Stomach smooth muscle (tissue), 2 donors: ENCODE measurements around the gene TIPRL.
"Not testable (repeated sequence)": the region's sequence is repeated elsewhere in the genome, so short reads cannot be mapped to it uniquely, and the experiment has no call there.

Experiments
- H3K27ac ChIP-seq: one replicate; pipeline ENCODE4 v1.7.0; 2013; ENCODE audit warnings: mild to moderate bottlenecking, low read length, inconsistent platforms
- H3K27me3 ChIP-seq, 2 donors: one replicate each; pipeline ENCODE4 v1.7.0; 2013; ENCODE audit warnings: low read length in 2 of 2; ENCODE audit not compliant: insufficient read depth in 2 of 2, control insufficient read depth in 1 of 2
- H3K36me3 ChIP-seq, 2 donors: one replicate each; pipeline ENCODE4 v1.7.0; 2013; ENCODE audit warnings: low read length in 2 of 2; ENCODE audit not compliant: control insufficient read depth in 2 of 2, insufficient read depth in 2 of 2
- H3K4me1 ChIP-seq: one replicate; pipeline ENCODE4 v1.7.0; 2013; ENCODE audit warnings: low read length; ENCODE audit not compliant: control insufficient read depth, insufficient read depth
- H3K4me3 ChIP-seq, 2 donors: one replicate each; pipeline ENCODE4 v1.7.0; 2013; ENCODE audit warnings: low read length in 2 of 2
- H3K9ac ChIP-seq, 2 donors: one replicate each; pipeline ENCODE4 v1.7.0; 2013; ENCODE audit warnings: low read length in 2 of 2, mild to moderate bottlenecking in 1 of 2
- H3K9me3 ChIP-seq, 2 donors: one replicate each; pipeline ENCODE4 v1.7.0; 2013; ENCODE audit warnings: low read length in 2 of 2; ENCODE audit not compliant: control insufficient read depth in 2 of 2
- donor health status: healthy.
- donor health status: Pancreatic carcinoma.

Gene TIPRL

DNA sequence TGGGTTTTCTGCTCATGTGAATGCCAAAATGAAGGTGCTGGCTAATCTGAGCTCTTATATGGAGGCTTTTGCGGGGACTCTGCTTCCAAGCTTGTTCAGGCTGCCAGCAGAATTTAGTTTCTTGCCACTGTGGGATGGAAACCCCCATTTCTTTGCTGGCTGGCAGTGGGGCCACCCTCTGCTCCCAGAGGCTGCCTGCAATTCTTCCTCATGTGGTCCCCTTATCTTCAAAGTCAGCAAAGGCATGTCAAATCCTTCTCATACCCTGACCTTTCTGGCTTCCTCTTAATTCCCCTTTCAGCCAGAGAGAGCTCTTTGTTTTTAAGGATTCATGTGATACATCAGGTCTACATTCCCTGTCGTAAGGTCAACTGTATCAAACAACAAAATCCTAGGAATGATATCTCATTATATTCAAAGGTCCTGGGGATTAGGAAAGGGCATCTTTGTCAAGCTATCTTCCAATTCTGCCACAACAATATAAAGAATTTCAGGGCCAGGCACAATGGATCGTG lies 36.8 kb upstream of the TIPRL start:
- Histone ChIP-seq H3K4me3 (no peak overlapping the region), H3K27me3 (no peaks in the 10 kb centered on the region), H3K4me1 (peaks cover 2% of the 10 kb centered on the region), H3K9me3 (no peaks in the 10 kb centered on the region), H3K27ac (no peak overlapping the region), H3K9ac (no peak overlapping the region), H3K36me3 (no peaks in the 10 kb centered on the region)

DNA sequence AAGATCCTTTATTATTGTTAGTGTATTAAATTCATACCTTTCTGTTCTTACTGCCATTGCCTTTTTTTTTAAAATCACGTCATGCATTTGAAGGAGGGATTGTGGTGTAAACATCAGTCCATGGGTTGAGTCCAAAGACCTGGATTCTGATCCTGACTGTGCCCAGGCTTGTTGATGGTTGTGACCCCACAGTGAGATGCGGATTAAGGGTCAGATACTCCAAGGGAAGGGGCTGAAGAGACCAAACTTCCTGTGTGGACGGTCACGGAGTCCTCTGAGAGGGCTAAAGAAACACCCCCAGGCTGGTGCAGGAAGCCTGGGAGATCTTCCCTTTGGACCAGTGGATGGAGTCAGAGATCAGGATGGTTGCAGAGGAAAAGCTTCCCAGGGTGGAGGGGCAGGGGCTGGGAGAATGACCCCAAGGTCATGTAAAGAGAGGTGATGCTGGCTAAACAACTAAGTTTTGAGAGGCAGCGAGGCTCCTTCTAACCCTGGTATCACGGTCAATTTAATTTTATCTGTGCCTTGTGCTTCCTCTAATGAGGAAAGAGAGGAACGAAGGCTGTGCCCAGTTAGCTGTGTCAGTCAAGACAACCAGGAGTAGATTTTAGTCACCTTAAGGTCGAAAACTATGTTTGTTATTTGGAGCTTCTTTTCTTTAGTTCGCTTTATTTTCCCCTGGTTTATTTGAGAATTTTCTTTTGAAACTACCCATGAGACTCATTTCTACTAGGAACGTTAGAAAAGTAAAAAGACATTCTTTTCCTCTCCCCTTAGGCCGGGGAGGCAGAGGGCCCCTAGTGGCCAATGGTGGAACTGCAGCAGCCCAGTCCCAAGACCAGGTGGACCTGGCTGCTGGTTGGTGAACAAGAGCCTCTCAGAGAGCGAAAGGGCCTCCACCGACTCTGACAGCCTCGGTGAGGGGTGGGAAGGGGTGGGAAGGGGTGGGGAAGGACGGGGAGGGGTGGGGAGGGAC lies 33.3 kb upstream of the TIPRL start:
- Histone ChIP-seq H3K4me3 (no peak overlapping the region), H3K27ac (no peak overlapping the region), H3K9me3 (no peaks in the 10 kb centered on the region), H3K4me1 (peaks cover 2% of the 10 kb centered on the region), H3K36me3 (no peaks in the 10 kb centered on the region), H3K27me3 (no peaks in the 10 kb centered on the region), H3K9ac (peak overlapping the region in 1 of 2 donors; percentile 14)

DNA sequence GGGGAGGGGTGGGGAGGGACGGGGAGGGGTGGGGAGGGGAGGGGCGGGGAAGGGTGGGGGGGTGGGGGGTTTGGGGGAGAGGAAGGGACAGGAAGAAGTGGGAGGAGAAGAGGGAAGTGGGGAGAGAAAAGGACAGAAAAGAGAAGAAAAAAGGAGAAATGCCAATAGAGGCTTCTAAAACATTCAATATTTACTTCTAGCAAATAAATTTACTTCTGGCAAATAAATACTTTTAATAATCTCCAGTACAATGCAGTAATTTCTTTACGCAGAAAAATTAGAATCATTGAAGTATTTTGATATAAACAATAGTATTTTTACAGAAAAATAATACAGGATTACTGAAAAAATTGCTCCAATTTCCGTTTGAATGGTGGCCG lies 32.6 kb upstream of the TIPRL start:
- Histone ChIP-seq H3K4me3 (no peak overlapping the region), H3K4me1 (peaks cover 2% of the 10 kb centered on the region), H3K27ac (no peak overlapping the region), H3K36me3 (no peaks in the 10 kb centered on the region), H3K9ac (no peak overlapping the region), H3K9me3 (no peaks in the 10 kb centered on the region), H3K27me3 (no peaks in the 10 kb centered on the region)

DNA sequence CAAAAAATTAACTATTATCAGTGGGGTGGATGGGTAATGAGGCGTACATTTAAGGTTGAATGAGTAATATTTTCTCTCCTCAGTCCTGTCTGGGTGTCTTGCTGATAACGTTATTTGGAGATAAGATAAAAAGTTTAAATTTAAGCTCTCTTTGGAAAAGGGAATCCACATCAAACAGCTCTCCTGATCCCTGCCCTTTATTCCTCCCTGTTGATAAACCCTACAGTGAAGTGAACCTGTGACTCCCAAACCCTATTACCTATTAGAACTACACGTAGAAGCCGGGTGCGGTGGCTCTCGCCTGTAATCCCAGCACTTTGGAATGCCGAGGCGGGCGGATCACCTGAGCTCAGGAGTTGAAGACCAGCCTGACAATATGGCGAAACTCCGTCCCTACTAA lies 32.1 kb upstream of the TIPRL start:
- H3K27me3 ChIP-seq = no peaks in the 10 kb centered on the region
- H3K4me1 ChIP-seq = peaks cover 2% of the 10 kb centered on the region
- no peaks in the 10 kb centered on the region for H3K36me3 ChIP-seq
- no peak overlapping the region for H3K9ac ChIP-seq
- H3K27ac ChIP-seq = no peak overlapping the region
- no peaks in the 10 kb centered on the region for H3K9me3 ChIP-seq
- no peak overlapping the region for H3K4me3 ChIP-seq

DNA sequence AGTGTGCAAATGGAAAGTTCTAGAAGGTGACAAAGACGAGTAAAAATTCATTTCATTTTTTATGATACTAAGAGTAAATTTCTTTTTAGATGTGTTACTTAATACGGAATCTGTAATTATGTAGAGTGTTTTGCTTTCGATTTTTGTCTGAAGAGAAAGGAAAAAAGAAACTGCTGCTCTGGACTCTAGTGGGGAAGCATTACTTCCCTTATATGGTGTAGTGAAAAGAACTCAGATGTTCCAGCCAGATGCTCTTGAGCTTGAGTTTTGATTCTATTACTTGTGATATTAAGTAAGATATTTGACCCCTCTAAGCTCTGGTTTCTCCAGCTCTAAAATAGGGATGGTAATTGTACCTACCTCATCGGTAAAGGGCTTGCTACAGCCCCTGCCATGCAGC lies 29.8 kb upstream of the TIPRL start:
- peak overlapping the region in 1 of 2 donors; percentile 30 for H3K9ac ChIP-seq
- no peaks in the 10 kb centered on the region for H3K27me3 ChIP-seq
- peaks cover 2% of the 10 kb centered on the region for H3K4me1 ChIP-seq
- H3K4me3 ChIP-seq = peak overlapping the region in 1 of 2 donors; percentile 3
- H3K27ac ChIP-seq = peak overlapping the region; percentile 2
- no peaks in the 10 kb centered on the region for H3K36me3 ChIP-seq
- no peaks in the 10 kb centered on the region for H3K9me3 ChIP-seq

DNA sequence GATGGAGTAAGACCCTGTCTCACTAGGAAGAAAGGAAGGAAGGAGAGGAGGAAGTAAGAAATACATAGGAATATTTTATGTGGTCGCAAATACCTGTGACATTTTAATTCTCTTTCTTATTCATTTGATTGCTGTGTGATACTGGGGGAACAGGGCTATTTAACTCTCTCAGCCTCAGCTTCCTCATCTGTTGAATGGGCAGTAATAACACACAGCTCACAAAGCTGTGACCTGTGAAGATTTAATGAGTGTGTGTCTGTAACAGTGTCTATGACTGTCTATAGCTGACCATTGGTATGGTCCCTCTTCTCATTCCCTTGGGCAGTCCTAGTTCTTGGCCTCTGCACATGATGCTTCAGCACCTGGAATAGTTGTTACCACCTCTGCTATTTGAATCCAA lies 28.5 kb upstream of the TIPRL start:
- Histone ChIP-seq H3K4me1 (peaks cover 1% of the 10 kb centered on the region), H3K27ac (no peak overlapping the region), H3K4me3 (no peak overlapping the region), H3K9ac (no peak overlapping the region), H3K36me3 (no peaks in the 10 kb centered on the region), H3K9me3 (no peaks in the 10 kb centered on the region), H3K27me3 (no peaks in the 10 kb centered on the region)

DNA sequence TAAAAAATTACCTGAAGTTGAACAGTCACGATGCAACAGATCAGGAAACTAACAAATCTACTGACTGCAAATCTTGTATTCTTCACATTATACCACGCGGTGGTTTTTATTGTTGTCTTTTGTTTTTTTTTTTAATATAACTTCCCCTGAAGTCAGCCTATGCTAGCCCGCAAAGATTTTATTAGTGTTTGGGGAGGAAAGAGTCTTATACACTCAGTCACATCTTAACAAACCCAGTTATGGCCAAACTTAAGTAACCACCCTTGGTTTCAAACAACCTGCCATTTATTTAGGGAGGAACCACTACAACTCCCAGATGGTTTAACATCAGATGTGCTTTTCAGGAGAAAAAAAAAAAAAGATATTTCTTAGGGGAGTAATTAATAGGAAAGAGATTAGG lies 26.8 kb upstream of the TIPRL start:
- Histone ChIP-seq H3K9me3 (no peaks in the 10 kb centered on the region), H3K4me3 (no peak overlapping the region), H3K9ac (no peak overlapping the region), H3K27me3 (no peaks in the 10 kb centered on the region), H3K36me3 (no peaks in the 10 kb centered on the region), H3K4me1 (no peaks in the 10 kb centered on the region), H3K27ac (no peak overlapping the region)

DNA sequence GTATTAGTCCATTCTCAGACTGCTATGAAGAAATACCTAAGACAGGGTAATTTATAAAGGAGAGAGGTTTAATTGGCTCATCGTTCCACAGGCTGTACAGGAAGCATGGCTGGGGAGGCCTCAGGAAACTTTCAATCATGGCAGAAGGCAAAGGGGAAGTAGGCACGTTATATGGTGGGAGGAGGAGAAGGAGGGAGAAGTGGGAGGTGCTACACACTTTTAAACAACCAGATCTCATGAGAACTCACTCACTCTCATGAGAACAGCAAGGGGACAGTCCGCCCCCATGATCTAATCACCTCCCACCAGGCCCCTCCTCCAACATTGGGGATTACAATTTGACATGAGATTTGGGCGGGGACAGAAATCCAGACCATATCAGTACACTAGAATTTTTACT lies 24.1 kb upstream of the TIPRL start:
- not testable (repeated sequence) for H3K9me3 ChIP-seq, H3K4me1 ChIP-seq, H3K9ac ChIP-seq, H3K27ac ChIP-seq, H3K27me3 ChIP-seq, H3K4me3 ChIP-seq, H3K36me3 ChIP-seq

DNA sequence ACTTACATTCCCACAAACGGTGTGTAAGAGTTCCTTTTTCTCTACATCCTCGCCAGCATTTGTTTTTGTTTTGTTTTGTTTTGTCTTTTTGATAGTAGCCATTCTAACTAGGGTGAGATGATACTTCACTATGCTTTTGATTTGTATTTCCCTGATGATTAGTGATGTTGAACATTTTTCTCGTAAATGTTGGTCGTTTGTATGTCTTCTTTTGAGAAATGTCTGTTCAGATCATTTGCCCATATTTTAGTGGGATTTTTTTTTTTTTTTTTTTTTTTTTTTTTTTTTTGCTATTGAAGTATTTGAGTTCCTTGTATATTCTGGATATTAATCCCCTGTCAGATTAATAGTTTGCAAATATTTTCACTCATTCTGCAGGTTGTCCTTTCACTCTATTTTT lies 22.9 kb upstream of the TIPRL start:
- no peak overlapping the region for H3K27ac ChIP-seq
- H3K9me3 ChIP-seq = peaks cover 0 to 3% of the 10 kb centered on the region in 2 donors
- H3K9ac ChIP-seq = no peak overlapping the region
- no peaks in the 10 kb centered on the region for H3K27me3 ChIP-seq
- no peaks in the 10 kb centered on the region for H3K4me1 ChIP-seq
- H3K36me3 ChIP-seq = no peaks in the 10 kb centered on the region
- H3K4me3 ChIP-seq = no peak overlapping the region

DNA sequence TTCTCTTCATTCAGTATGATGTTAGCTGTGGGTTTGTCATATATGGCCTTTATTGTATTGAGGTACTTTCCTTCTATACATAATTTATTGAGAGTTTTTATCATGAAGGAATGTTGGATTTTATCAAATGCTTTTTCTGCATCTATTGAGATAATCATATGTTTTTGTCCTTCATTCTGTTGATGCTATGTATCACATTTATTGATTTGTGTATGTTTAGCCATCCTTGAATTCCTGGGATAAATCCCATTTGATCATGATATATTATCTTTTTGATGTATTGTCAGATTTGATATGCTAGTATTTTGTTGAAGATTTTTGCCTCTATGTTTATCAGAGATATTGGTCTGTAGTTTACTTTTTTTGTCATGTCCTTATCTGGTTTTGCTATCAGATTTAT lies 21.1 kb upstream of the TIPRL start:
- no peaks in the 10 kb centered on the region for H3K27me3 ChIP-seq
- no peak overlapping the region for H3K27ac ChIP-seq
- H3K4me1 ChIP-seq = no peaks in the 10 kb centered on the region
- no peaks in the 10 kb centered on the region for H3K36me3 ChIP-seq
- no peak overlapping the region for H3K4me3 ChIP-seq
- H3K9ac ChIP-seq = no peak overlapping the region
- peaks cover 0 to 3% of the 10 kb centered on the region in 2 donors for H3K9me3 ChIP-seq

DNA sequence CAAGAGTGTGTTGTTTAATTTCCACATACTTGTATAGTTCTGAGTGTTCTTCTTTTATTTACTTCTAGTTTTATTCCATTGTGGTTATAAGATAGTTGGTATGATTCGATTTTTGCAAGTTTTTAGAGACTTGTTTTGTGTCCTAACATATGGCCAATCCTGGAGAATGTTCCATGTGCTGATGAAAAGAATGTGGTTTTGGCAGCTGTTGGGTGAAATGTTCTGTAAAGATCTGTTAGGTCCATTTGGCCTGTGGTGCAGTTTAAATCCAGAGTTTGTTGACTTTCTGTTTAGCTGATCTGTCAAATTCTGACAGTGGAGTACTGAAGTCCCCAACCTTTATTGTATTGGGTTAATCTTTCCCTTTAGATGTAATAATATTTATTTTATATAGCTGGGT lies 19.5 kb upstream of the TIPRL start:
- Histone ChIP-seq H3K4me3 (no peak overlapping the region), H3K9me3 (peaks cover 0 to 3% of the 10 kb centered on the region in 2 donors), H3K9ac (no peak overlapping the region), H3K36me3 (no peaks in the 10 kb centered on the region), H3K27ac (no peak overlapping the region), H3K27me3 (no peaks in the 10 kb centered on the region), H3K4me1 (no peaks in the 10 kb centered on the region)
